CD4-positive, CD25-positive, alpha-beta regulatory T cell (primary cell): Measurements from ENCODE around the gene PJA1. TPM values are rescaled to one million over a fixed set of nuclear protein-coding genes. Genes with fewer than 3 reads are reported as not detected.

Source experiments
- ATAC-seq, 2 donors: fragments of 150-1000 bp; cut with Tn5 transposase; one replicate each; pipeline ENCODE4 v1.10.0; 2021; ENCODE audit warnings: low read depth in 2 of 2, moderate number of reproducible peaks in 2 of 2, moderate library complexity in 1 of 2
- DNase-seq, 3 donors: peaks; one replicate each; pipeline versions ENCODE4 v3.0.0 to v3.0.0-alpha.2; 2012 to 2022; ENCODE audit warnings: mixed read lengths in 1 of 3
- H3K27ac ChIP-seq: one replicate; pipeline ENCODE4 v1.7.0; 2013; ENCODE audit warnings: mild to moderate bottlenecking, low read length; ENCODE audit not compliant: insufficient read depth, poor library complexity, severe bottlenecking
- H3K27me3 ChIP-seq: one replicate; pipeline ENCODE4 v1.7.0; 2013; ENCODE audit warnings: low read length; ENCODE audit not compliant: control insufficient read depth, insufficient read depth
- H3K36me3 ChIP-seq: one replicate; pipeline ENCODE4 v1.7.0; 2013; ENCODE audit warnings: mild to moderate bottlenecking, low read length, moderate library complexity; ENCODE audit not compliant: control insufficient read depth, insufficient read depth
- H3K4me1 ChIP-seq: 2 replicates; pipeline ENCODE4 v1.7.0; 2013; ENCODE audit warnings: mild to moderate bottlenecking, low read length; ENCODE audit not compliant: insufficient read depth, control insufficient read depth, poor library complexity, severe bottlenecking
- H3K4me3 ChIP-seq: one replicate; pipeline ENCODE4 v1.7.0; 2013; ENCODE audit warnings: low read depth, mild to moderate bottlenecking, low read length, moderate library complexity
- H3K9me3 ChIP-seq, 2 experiments: 1 replicate in 1 of 2; 2 replicates in 1 of 2; pipeline ENCODE4 v1.7.0; 2013; ENCODE audit warnings: low read length in 2 of 2, mild to moderate bottlenecking in 1 of 2, moderate library complexity in 1 of 2; ENCODE audit not compliant: control insufficient read depth in 2 of 2
- H3K27ac Mint-ChIP-seq, 3 donors: one replicate each; pipeline ENCODE4 v1.8.0; 2020 to 2022; ENCODE audit warnings: mild to moderate bottlenecking in 3 of 3, mixed read lengths in 3 of 3, moderate library complexity in 2 of 3
- H3K27me3 Mint-ChIP-seq: one replicate; pipeline ENCODE4 v1.8.0; 2022; ENCODE audit warnings: mild to moderate bottlenecking, mixed read lengths
- H3K36me3 Mint-ChIP-seq: one replicate; pipeline ENCODE4 v1.8.0; 2020; ENCODE audit warnings: mixed read lengths
- H3K4me1 Mint-ChIP-seq, 4 donors: one replicate each; pipeline ENCODE4 v1.8.0; 2020 to 2022; ENCODE audit warnings: mixed read lengths in 4 of 4, mild to moderate bottlenecking in 1 of 4
- H3K4me3 Mint-ChIP-seq, 4 donors: one replicate each; pipeline ENCODE4 v1.8.0; 2020 to 2022; ENCODE audit warnings: mild to moderate bottlenecking in 4 of 4, mixed read lengths in 4 of 4, moderate library complexity in 3 of 4
- H3K9me3 Mint-ChIP-seq, 7 donors: one replicate each; pipeline ENCODE4 v1.8.0; 2020 to 2022; ENCODE audit warnings: mixed read lengths in 7 of 7, mild to moderate bottlenecking in 3 of 7, moderate library complexity in 2 of 7
- polyA plus RNA-seq, 4 donors: library from polyadenylated mRNA; unstranded; fragments of 300-500 nt; fragmentation: Illumina TruSeq; gene quantifications; one replicate each; pipeline ENCODE4 v1.2.3, GENCODE V29; 2021
- total RNA-seq: library from RNA; stranded (reverse); gene quantifications from one replicate; pipeline ENCODE4 v1.2.3, GENCODE V29; 2022

Gene PJA1
- total and polyA plus RNA-seq, 5 donors from 2014 or later: 20.2 to 49.0 (median 37.0) TPM

- Mint-ChIP-seq H3K4me3 (no peak overlapping the region), H3K9me3 (peaks cover 0 to 3% (median 0%) of the 10 kb centered on the region in 7 donors), H3K4me1 (peaks cover 0 to 2% (median under 1%) of the 10 kb centered on the region in 4 donors), H3K36me3 (no peaks in the 10 kb centered on the region), H3K27me3 (no peaks in the 10 kb centered on the region), H3K27ac (no peak overlapping the region)
- Histone ChIP-seq H3K36me3 (no peaks in the 10 kb centered on the region), H3K4me3 (no peak overlapping the region), H3K27me3 (no peaks in the 10 kb centered on the region), H3K9me3 (no peaks in the 10 kb centered on the region), H3K27ac (no peak overlapping the region), H3K4me1 (no peaks in the 10 kb centered on the region)
- ATAC-seq: no peak
- no peak for DNase-seq
Observed at GRCh38 chrX:69154051-69154450, 11.2 kb downstream of the PJA1 start.

- H3K27ac ChIP-seq: no peak overlapping the region
- no peak overlapping the region for H3K4me3 Mint-ChIP-seq
- H3K27me3 Mint-ChIP-seq: no peaks in the 10 kb centered on the region
- no peak overlapping the region for H3K4me3 ChIP-seq
- ATAC-seq (no peak), DNase-seq (no peak)
- no peaks in the 10 kb centered on the region for H3K4me1 Mint-ChIP-seq
- no peaks in the 10 kb centered on the region for H3K36me3 Mint-ChIP-seq
- H3K9me3 Mint-ChIP-seq: peaks cover 0 to 3% (median 0%) of the 10 kb centered on the region in 7 donors
- no peaks in the 10 kb centered on the region for H3K4me1 ChIP-seq
- H3K36me3 ChIP-seq: no peaks in the 10 kb centered on the region
- no peak overlapping the region for H3K27ac Mint-ChIP-seq
- no peaks in the 10 kb centered on the region for H3K27me3 ChIP-seq
- H3K9me3 ChIP-seq: no peaks in the 10 kb centered on the region
Observed at GRCh38 chrX:69153060-69153730, 12.1 kb downstream of the PJA1 start.

- no peak overlapping the region for H3K4me3 ChIP-seq
- H3K27ac ChIP-seq: no peak overlapping the region
- Mint-ChIP-seq H3K36me3 (no peaks in the 10 kb centered on the region), H3K9me3 (peaks cover 0 to 3% (median 0%) of the 10 kb centered on the region in 7 donors), H3K4me3 (no peak overlapping the region), H3K27me3 (no peaks in the 10 kb centered on the region), H3K27ac (no peak overlapping the region), H3K4me1 (no peaks in the 10 kb centered on the region)
- H3K36me3 ChIP-seq: no peaks in the 10 kb centered on the region
- H3K9me3 ChIP-seq: no peaks in the 10 kb centered on the region
- no peak for DNase-seq
- no peak for ATAC-seq
- no peaks in the 10 kb centered on the region for H3K4me1 ChIP-seq
- no peaks in the 10 kb centered on the region for H3K27me3 ChIP-seq
Observed at GRCh38 chrX:69152417-69152841, 12.8 kb downstream of the PJA1 start.

GRCh38 chrX:69151866-69152284 is 13.4 kb downstream of the PJA1 start:
- Histone ChIP-seq H3K9me3 (no peaks in the 10 kb centered on the region), H3K4me1 (no peaks in the 10 kb centered on the region), H3K4me3 (no peak overlapping the region), H3K27me3 (no peaks in the 10 kb centered on the region), H3K27ac (no peak overlapping the region), H3K36me3 (no peaks in the 10 kb centered on the region)
- Mint-ChIP-seq H3K4me3 (no peak overlapping the region), H3K36me3 (no peaks in the 10 kb centered on the region), H3K27me3 (no peaks in the 10 kb centered on the region), H3K9me3 (peaks cover 0 to 3% (median 0%) of the 10 kb centered on the region in 7 donors), H3K4me1 (no peaks in the 10 kb centered on the region), H3K27ac (no peak overlapping the region)
- no peak for ATAC-seq
- no peak for DNase-seq

- Histone ChIP-seq H3K27me3 (no peaks in the 10 kb centered on the region), H3K4me3 (no peak overlapping the region), H3K4me1 (no peaks in the 10 kb centered on the region), H3K27ac (no peak overlapping the region), H3K9me3 (no peaks in the 10 kb centered on the region), H3K36me3 (no peaks in the 10 kb centered on the region)
- Mint-ChIP-seq H3K9me3 (peaks cover 0 to 3% (median 0%) of the 10 kb centered on the region in 7 donors), H3K36me3 (no peaks in the 10 kb centered on the region), H3K27me3 (no peaks in the 10 kb centered on the region), H3K4me1 (no peaks in the 10 kb centered on the region), H3K27ac (no peak overlapping the region), H3K4me3 (no peak overlapping the region)
- no peak for ATAC-seq
- DNase-seq: no peak
Observed at GRCh38 chrX:69150281-69150960, 14.8 kb downstream of the PJA1 start.

GRCh38 chrX:69149466-69150280 is 15.6 kb downstream of the PJA1 start:
- no peaks in the 10 kb centered on the region for H3K4me1 Mint-ChIP-seq
- no peaks in the 10 kb centered on the region for H3K36me3 ChIP-seq
- ATAC-seq: no peak
- no peaks in the 10 kb centered on the region for H3K9me3 ChIP-seq
- H3K9me3 Mint-ChIP-seq: peaks cover 0 to 3% (median 0%) of the 10 kb centered on the region in 7 donors
- H3K4me3 ChIP-seq: no peak overlapping the region
- H3K36me3 Mint-ChIP-seq: no peaks in the 10 kb centered on the region
- no peak for DNase-seq
- no peaks in the 10 kb centered on the region for H3K27me3 ChIP-seq
- H3K27me3 Mint-ChIP-seq: no peaks in the 10 kb centered on the region
- H3K4me1 ChIP-seq: no peaks in the 10 kb centered on the region
- no peak overlapping the region for H3K27ac ChIP-seq
- no peak overlapping the region for H3K4me3 Mint-ChIP-seq
- H3K27ac Mint-ChIP-seq: no peak overlapping the region

- Mint-ChIP-seq H3K27me3 (no peaks in the 10 kb centered on the region), H3K36me3 (no peaks in the 10 kb centered on the region), H3K4me3 (no peak overlapping the region), H3K27ac (no peak overlapping the region), H3K9me3 (peaks cover 0 to 3% (median 0%) of the 10 kb centered on the region in 7 donors), H3K4me1 (no peaks in the 10 kb centered on the region)
- no peaks in the 10 kb centered on the region for H3K9me3 ChIP-seq
- H3K4me3 ChIP-seq: no peak overlapping the region
- H3K27me3 ChIP-seq: no peaks in the 10 kb centered on the region
- no peak for DNase-seq
- no peaks in the 10 kb centered on the region for H3K36me3 ChIP-seq
- H3K4me1 ChIP-seq: no peaks in the 10 kb centered on the region
- no peak for ATAC-seq
- no peak overlapping the region for H3K27ac ChIP-seq
Observed at GRCh38 chrX:69148946-69149345, 16.3 kb downstream of the PJA1 start.
